Measurements from ENCODE around the gene POU3F3.
A peak's percentile ranks its signal among the peaks of the same experiment; 100 is the strongest.

The POU3F3 gene

GRCh38 chr2:104875262-104875661, 21.3 kb downstream of the POU3F3 start:
- DNase-seq (ENCODE audit: low spot score), result no peak

GRCh38 chr2:104876606-104877570, 23.0 kb downstream of the POU3F3 start:
- DNase-seq (ENCODE audit: low spot score), result peak; percentile 34

- peak; percentile 11 for DNase-seq (ENCODE audit: low spot score)
These were observed 25.1 kb downstream of the POU3F3 start for GRCh38 chr2:104878863-104879512.

DNA sequence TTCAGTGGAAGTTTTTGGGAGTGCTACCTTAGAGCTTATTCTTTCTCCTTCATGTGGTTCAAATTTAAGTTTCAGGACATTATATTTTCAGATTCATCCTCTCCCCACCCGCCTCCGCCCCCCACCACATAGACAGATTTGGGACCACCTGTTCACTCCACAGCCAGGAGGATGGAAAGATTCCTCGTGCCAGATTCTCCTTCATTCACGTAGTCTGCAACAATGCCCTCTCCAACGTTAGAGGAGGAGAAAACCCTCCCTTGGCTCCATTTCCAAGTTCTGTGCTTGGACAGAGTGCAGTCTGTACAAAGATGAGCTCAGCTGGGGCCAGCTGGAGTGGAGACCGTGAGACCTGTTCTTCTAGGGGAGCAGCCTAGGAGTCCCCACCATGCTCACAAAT, 26.2 kb downstream of the POU3F3 start:
- DNase-seq (ENCODE audit: low spot score), result peak; percentile 47

- DNase-seq (ENCODE audit: low spot score), result no peak
These were observed 29.4 kb downstream of the POU3F3 start for GRCh38 chr2:104883357-104883756.

GRCh38 chr2:104885119-104885782, 31.3 kb downstream of the POU3F3 start:
- DNase-seq (ENCODE audit: low spot score), result no peak

DNA sequence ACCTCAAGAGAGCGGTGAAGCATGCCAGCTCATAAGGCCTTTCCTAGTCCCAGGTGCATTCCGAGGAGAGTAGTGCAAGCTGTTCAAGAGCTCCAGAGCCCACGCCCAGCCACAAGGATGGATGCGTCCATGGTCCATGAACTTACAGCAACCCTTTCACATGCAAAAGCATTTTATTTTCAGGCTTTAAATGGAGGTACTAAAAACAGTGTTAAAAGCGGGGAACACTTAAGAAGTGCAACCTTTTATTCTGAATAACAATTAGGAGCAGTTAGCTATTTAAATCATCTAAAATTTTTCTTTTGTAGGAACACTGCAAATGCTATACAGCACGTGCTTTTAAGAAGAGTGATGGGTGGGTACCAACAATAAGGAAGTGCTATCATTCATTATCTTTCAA, 33.8 kb downstream of the POU3F3 start:
- DNase-seq (ENCODE audit: low spot score), result no peak

DNA sequence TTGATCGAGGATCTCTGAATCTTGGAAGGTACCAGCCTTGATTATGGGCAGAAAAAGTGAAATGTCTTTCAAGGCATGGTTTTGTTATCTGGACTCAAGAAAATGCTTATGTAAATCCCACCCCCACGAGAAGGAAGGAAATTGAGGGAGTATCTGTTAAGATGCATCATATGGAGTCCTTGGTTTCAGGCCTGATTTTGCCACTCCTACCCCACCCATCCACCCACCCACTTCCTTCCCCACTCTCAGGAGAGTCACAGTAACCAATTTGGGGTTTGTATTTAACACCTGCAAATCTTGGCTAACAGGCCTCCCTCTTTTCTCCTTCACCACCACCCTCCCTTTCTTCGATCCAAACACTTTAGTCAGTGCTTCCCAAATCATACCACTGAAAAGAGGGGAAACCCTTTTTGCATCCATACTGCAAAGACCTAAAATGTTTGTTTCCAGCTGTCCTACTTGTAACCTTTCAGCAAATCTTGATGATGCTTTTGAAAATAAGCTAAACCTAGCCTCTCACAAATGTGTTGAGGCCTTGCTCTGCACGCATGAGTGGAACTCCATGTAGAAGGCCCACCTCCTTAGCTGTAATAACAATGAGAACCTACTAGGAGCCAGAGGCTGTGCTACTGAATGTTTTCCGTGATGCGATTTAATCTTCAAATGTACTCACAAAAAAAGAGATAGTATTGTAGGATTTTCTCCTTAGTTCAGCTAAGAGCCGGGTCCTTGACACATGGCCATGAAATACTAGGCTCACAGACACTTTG, 34.8 kb downstream of the POU3F3 start:
- no peak for DNase-seq (ENCODE audit: low spot score)

- DNase-seq (ENCODE audit: low spot score), result no peak
These were observed 35.5 kb downstream of the POU3F3 start for GRCh38 chr2:104889291-104889959.

GRCh38 chr2:104889960-104890684, 36.2 kb downstream of the POU3F3 start:
- no peak for DNase-seq (ENCODE audit: low spot score)

DNA sequence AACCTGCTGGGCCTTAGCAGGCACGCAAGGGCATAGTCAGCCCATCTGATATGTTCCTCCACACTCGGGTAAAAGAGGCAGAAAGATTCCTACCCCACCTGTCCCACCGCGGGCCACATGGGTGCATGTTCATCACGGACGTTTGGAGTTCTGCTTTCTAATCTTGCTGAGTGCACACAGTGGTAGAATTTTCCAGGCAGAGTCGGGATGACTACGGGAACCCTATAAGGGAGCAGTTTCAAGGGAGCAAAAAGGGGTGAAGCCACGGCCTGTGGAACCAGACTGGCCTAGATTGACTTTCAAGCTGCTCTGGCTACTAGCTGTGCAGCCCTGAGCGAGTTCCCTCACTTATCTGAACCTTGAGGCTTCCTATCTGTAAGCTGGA, 36.8 kb downstream of the POU3F3 start:
- no peak for DNase-seq (ENCODE audit: low spot score)

DNA sequence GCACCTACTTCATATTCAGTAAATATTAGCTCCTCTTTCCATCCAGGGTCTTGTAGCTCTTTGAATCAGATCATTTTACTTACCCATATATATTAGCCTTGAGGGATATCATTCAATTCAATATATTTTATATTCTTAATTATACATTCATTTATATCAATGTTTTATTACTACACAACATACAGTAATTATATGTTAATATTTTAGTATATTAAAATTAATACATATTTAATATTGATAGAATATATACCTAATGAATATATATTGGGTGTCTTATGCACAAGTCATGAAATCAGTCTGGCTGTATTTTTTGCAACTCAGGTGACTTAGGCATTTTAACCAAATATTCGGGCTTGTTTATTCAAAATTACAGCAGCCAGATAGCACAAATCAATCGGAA, 37.2 kb downstream of the POU3F3 start:
- DNase-seq (ENCODE audit: low spot score), result no peak

DNA sequence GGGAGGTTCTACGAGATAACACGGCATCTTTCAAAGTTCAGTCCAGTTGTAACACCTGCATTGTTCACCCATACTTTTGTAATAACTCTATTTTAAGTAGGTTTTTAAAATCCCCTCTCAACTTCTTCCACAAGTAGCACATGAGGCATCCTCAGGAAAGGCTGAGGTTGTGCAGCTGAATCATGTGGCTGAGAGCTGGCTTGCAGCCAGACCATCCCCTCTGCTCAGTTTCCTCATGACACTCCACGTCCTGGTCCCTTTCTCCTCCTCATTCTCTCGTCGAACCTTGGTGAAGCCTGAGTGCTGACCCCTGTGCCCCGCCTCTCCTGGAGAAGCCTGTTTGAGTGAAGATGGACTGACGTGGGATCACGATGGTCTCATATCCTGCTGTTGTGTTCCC, 42.5 kb downstream of the POU3F3 start:
- DNase-seq (ENCODE audit: low spot score), result no peak

DNA sequence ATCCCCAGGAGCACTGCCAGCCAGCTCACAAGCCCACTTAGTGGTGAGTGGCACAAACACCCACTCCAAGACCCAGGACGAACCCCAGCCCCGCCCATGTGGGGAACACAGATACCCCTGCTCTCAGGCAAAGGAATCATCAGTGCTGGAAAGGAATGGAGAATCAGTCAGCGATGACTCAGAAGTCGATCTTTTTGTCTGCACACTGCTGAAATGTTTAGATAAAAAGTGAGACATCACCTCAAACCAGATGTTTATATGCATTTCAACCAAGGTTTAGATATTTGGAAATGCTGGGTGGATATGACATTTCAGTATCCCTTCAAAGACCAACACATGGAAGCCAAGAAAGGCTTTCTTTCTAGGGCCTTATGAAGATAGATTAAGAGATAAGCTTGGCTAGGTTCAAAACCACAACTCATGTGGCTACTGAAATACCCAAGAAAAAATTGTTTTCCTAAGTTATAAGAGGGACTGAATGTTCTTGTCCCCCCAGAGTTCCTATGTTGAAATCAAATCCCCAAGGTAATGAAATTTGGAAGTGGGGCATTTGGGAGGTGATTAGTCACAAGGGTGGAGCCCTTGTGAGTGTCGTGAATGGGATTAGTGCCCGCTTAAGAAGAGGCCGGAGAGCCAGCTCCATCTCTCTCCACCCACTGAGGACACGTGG, 43.7 kb downstream of the POU3F3 start:
- DNase-seq (ENCODE audit: low spot score), result no peak

DNA sequence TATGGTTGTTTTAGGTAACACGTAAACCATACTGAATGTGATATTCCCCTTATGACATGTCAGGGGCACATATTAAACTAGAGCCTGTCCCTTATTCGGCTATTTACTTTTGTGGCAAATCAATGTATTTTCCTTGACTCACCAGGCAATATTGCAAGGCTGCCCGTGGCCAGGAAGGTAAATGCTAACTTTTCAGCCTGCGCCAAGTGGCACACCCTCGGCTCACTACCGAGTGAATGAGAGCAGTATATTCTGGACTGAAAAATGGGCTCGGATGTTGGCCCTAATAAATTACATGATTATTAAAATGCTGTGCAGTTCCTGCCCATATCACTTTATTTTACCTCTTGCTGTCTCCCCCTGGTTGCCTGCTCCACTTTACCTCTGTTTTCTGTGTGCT, 46.7 kb downstream of the POU3F3 start:
- no peak for DNase-seq (ENCODE audit: low spot score)

DNA sequence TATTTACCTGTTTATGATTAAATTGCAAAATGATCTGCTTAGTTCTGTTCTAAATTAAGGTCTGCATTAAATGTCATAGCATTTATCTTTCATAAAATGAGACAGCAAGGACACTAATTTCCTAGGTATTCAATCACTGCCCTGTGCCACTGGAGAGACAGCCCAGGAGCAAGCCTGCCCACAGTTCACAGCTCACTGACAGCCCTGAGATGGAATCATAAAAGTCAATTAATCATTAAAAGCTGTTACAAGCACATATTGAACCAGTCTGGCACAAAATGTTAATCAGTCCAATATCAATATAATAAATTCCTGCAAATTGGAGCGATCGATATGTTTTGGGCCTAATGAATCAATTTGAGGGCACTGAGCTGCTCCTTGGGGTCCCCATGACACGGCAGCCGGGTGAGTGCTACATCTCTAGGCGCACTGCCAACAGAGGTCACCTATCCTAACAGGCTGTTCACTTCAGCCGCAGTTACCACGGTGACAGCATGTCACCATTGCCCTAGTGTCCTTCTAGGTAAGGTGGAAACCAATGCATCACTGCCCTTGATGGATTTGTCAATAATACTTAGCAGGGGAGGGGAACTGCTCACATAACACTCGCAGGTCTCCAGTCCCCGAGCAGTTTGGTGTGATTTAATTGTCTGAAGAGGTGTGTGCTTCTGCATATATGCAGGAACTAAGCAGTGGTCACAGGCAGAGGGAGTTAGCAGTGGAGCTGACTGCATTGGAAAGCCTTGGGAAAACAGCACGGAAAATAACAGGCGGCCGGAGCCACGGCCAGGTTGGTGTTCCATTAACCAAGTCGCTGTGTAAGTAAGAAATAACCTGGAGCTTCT, 47.3 kb downstream of the POU3F3 start:
- DNase-seq (ENCODE audit: low spot score), result no peak

DNA sequence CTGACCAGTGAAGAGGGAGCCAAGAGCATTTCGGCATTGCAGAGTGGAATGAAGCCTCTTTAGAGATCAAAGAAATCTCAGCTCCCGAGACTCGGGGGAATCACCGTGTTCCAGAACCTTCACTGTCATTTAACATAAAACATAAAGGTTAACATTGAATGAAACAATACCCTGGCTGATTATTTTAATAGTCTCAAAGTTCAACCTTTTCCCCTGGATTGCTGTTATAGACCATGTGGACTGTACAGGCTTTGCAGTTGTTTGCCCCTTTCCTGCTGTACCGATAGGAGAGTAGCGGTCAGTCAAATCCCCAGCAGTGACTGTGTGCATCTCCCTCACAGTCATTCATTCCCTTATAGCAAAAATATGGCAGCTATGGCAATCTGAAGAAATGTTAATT, 48.4 kb downstream of the POU3F3 start:
- no peak for DNase-seq (ENCODE audit: low spot score)
